Dendritic cell treated with granulocyte-macrophage colony-stimulating factor and Interleukin-4, amounts not matched to agents 40 ng/mL and 50 ng/mL, for 4 days (primary cell): Measurements from ENCODE around the gene TECPR2.

Experiments
- H3K27ac Mint-ChIP-seq: one replicate; pipeline ENCODE4 v1.8.0; 2022; ENCODE audit warnings: mild to moderate bottlenecking, mixed read lengths
- H3K27me3 Mint-ChIP-seq: one replicate; pipeline ENCODE4 v1.8.0; 2022; ENCODE audit warnings: mild to moderate bottlenecking, mixed read lengths
- H3K36me3 Mint-ChIP-seq: one replicate; pipeline ENCODE4 v1.8.0; 2022; ENCODE audit warnings: low read depth, mixed read lengths
- H3K4me1 Mint-ChIP-seq: one replicate; pipeline ENCODE4 v1.8.0; 2022; ENCODE audit warnings: low read depth, mixed read lengths
- H3K4me3 Mint-ChIP-seq: one replicate; pipeline ENCODE4 v1.8.0; 2022; ENCODE audit warnings: mild to moderate bottlenecking, moderate library complexity, mixed read lengths
- H3K9me3 Mint-ChIP-seq: one replicate; pipeline ENCODE4 v1.8.0; 2022; ENCODE audit warnings: mixed read lengths
- intact Hi-C: fragments of 100-400 bp; cut with micrococcal nuclease; formaldehyde crosslinking; loops from one replicate; pipeline ENCODE4 v1.15.0; 2022

The TECPR2 gene

DNA sequence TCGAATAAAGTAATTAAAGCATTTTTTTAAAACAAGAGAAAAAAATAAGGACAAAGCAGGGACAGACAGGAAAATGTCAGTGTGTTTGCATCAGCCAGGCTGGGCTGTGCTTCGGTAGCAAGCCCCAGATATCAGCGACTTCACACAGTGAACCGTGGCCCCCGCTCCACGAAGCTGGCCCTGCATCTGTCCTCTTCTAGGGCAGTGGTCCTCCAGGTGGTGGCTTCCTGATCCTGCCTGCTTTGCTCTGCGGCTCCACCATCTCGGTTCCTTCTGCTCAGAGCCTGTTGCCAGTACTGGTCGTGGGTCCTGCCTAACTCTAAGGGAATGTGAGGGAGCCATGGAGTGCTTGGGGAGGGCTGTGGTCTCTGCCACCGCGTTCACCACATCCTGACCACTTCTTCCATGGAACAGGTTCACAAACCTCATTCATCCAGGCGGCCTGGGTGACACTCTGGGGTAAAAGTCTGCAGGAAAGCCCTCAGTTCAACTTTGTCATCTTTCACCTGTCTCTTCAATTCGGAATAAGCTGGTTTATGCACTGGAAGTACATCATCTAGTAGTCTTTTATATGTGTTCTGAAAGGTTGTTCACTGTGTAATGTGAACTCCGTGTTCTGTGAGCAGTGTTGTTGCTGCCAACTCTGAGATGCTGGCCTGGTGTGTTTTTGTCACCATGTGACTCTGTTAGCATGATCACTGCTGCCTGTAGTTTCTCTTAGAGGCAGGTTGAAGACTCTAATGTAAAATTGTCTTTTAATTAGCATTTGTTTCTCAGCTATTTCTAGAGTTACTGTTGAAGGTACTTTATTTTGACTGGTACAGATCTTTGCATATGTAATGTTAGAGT is 99.0 kb downstream of the TECPR2 start:
- intact Hi-C loops, result no loop called here
- H3K4me3 Mint-ChIP-seq, result no peak overlapping the region
- no peak overlapping the region for H3K27ac Mint-ChIP-seq
- peaks cover 4% of the 10 kb centered on the region for H3K4me1 Mint-ChIP-seq
- peaks cover 81% of the 10 kb centered on the region for H3K36me3 Mint-ChIP-seq
- H3K27me3 Mint-ChIP-seq, result no peaks in the 10 kb centered on the region
- no peaks in the 10 kb centered on the region for H3K9me3 Mint-ChIP-seq

GRCh38 chr14:102462391-102462790 is 99.7 kb downstream of the TECPR2 start:
- Mint-ChIP-seq H3K4me3 (no peak overlapping the region), H3K9me3 (no peaks in the 10 kb centered on the region), H3K27ac (no peak overlapping the region), H3K27me3 (no peaks in the 10 kb centered on the region), H3K36me3 (peaks cover 81% of the 10 kb centered on the region), H3K4me1 (peaks cover 5% of the 10 kb centered on the region)
- intact Hi-C loops, result no loop called here

DNA sequence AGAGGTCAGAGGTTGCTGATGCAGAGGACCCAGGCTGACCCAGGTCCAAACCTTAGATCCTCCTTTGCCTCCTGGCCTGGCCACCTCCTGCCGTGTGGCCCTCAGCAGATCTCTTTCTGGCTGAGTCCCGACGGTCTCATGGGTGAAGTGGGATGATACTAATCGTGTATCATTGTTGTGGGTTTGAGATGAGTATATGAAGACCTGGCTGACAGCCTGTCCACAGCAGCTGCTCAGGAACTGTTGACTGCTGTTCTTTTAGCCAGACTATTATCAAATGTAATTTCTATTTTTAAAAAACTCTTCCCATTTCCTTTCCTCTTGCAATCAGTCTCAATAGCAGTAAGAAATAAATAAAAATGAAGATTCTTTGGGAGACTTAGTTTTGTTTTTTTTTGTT is 101.3 kb downstream of the TECPR2 start:
- Mint-ChIP-seq H3K36me3 (peaks cover 82% of the 10 kb centered on the region), H3K27me3 (no peaks in the 10 kb centered on the region), H3K9me3 (no peaks in the 10 kb centered on the region), H3K4me1 (peaks cover 5% of the 10 kb centered on the region), H3K27ac (no peak overlapping the region), H3K4me3 (no peak overlapping the region)
- intact Hi-C loops, result no loop called here

GRCh38 chr14:102464846-102465341 is 102.2 kb downstream of the TECPR2 start:
- Mint-ChIP-seq H3K4me3 (no peak overlapping the region), H3K27ac (no peak overlapping the region), H3K9me3 (no peaks in the 10 kb centered on the region), H3K4me1 (peaks cover 5% of the 10 kb centered on the region), H3K27me3 (no peaks in the 10 kb centered on the region), H3K36me3 (peaks cover 82% of the 10 kb centered on the region)
- intact Hi-C loops, result no loop called here

DNA sequence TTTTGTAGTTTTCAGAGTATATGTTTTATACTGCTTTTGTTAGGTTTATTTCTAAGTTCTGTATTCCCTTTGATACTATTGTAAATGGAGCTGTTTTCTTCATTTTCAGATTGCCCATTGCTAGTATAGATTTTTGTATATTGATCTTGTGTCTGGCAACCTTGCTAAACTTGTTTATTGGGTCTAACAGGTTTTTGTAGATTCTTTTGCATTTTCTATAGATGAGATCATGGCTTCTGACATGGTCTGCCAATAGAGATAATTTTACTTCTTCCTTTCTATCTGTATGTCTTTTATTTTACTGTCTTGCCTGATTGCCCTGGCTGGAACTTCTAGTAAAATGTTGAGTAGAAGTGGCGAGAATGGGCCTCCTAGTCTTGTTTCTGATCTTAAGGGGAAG is 106.5 kb downstream of the TECPR2 start:
- Mint-ChIP-seq H3K4me1 (peaks cover 5% of the 10 kb centered on the region), H3K9me3 (no peaks in the 10 kb centered on the region), H3K27me3 (no peaks in the 10 kb centered on the region), H3K4me3 (no peak overlapping the region), H3K27ac (no peak overlapping the region), H3K36me3 (peaks cover 84% of the 10 kb centered on the region)
- intact Hi-C loops, result no loop called here

DNA sequence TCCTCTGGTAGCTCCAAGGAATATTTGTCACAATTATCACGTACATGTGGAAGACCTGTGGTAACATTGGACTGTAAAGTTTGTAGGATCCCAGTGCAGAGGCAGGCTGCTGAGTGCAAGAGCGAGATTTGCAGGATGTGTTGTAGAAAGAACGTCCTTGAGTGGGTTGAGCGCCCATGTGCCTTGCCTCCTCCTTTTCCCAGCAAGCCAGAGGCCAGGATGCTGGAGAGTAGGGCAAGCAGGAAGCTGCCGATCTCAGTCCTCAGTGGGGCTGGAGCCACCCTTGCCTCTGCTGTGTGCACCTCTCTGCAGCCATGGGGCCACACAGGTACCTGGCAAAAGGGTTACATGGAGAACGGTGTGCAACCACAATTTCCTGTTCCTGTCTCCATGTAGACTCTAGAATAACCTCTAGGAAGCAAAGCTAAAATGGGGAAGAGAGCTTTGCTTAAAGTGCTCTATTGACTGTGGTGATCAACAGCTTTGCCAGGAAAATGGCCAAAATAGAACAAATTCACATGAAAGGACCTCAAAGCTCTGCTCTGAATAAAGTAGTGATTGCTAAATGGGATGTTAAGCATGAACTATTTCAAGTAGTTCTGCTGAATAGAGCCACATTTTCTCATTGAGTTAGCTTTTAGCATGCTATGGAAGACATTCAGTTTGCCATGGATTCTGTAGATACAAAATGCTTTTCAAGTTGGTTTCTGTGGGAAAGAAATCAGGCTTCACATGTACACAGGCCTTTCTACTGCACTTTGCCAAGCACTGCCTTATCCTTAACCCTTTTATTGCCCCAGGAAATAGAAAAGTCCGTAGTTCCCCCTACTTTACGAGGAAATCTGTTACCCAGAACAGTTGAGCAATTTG is 109.4 kb downstream of the TECPR2 start:
- Mint-ChIP-seq H3K9me3 (no peaks in the 10 kb centered on the region), H3K27me3 (no peaks in the 10 kb centered on the region), H3K36me3 (peaks cover 75% of the 10 kb centered on the region), H3K4me1 (no peaks in the 10 kb centered on the region), H3K27ac (no peak overlapping the region), H3K4me3 (no peak overlapping the region)
- intact Hi-C loops, result no loop called here

DNA sequence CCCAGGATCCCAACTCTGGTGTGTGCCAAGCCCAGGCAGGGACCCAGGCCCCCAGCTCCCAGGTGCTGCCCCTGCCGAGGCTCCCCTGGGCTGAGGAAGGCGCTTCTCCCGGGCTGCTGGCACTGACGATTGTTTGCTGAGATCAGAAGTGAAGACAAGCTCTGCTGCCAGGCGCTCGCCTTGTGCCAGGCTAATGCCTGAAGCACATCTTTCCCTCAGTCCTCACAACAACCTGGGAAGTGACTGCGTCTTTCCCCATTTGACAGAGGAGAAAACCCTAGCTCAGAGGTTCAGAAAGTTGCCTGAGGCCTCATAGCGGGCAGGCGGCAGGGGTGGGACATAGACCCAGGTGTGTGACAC is 110.0 kb downstream of the TECPR2 start:
- intact Hi-C loops, result no loop called here

GRCh38 chr14:102473559-102473958 is 110.8 kb downstream of the TECPR2 start:
- no peak overlapping the region for H3K4me3 Mint-ChIP-seq
- no peaks in the 10 kb centered on the region for H3K27me3 Mint-ChIP-seq
- no peaks in the 10 kb centered on the region for H3K9me3 Mint-ChIP-seq
- H3K27ac Mint-ChIP-seq, result no peak overlapping the region
- intact Hi-C loops, result no loop called here
- H3K36me3 Mint-ChIP-seq, result peaks cover 62% of the 10 kb centered on the region
- no peaks in the 10 kb centered on the region for H3K4me1 Mint-ChIP-seq

More for the DNA sequence above, 110.0 kb downstream of the TECPR2 start:
- Mint-ChIP-seq H3K27me3 (no peaks in the 10 kb centered on the region), H3K27ac (no peak overlapping the region), H3K4me3 (no peak overlapping the region), H3K36me3 (peaks cover 69% of the 10 kb centered on the region), H3K4me1 (no peaks in the 10 kb centered on the region), H3K9me3 (no peaks in the 10 kb centered on the region)

GRCh38 chr14:102474934-102475333 is 112.2 kb downstream of the TECPR2 start:
- Mint-ChIP-seq H3K36me3 (peaks cover 48% of the 10 kb centered on the region), H3K27ac (no peak overlapping the region), H3K9me3 (no peaks in the 10 kb centered on the region), H3K4me1 (peaks cover 10% of the 10 kb centered on the region), H3K27me3 (no peaks in the 10 kb centered on the region), H3K4me3 (no peak overlapping the region)
- intact Hi-C loops, result no loop called here

- intact Hi-C loops, result no loop called here
- no peak overlapping the region for H3K27ac Mint-ChIP-seq
- H3K9me3 Mint-ChIP-seq, result peaks cover 8% of the 10 kb centered on the region
- peaks cover 34% of the 10 kb centered on the region for H3K36me3 Mint-ChIP-seq
- no peaks in the 10 kb centered on the region for H3K27me3 Mint-ChIP-seq
- no peak overlapping the region for H3K4me3 Mint-ChIP-seq
- H3K4me1 Mint-ChIP-seq, result peaks cover 10% of the 10 kb centered on the region
These were observed 116.4 kb downstream of the TECPR2 start for GRCh38 chr14:102479107-102479506.

DNA sequence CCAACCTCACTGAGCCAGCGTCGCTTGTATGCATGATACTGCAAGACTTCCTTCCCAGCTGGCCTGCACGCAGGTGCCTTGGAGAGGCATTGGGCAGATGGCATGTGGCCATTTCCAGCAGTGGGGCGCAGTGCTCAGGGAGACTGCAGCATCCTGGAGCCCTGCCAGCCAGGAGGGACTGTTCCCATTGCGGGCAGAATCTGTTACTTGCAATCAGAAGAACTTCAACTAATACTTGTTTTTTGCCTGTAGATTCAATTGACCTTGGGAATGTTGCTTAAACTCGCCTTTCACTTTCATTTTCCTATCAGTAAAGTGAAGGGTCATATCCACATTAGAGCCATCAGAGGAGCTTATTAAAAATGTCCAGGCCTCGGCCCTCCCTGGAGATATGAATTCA is 117.0 kb downstream of the TECPR2 start:
- H3K27me3 Mint-ChIP-seq, result no peaks in the 10 kb centered on the region
- peaks cover 10% of the 10 kb centered on the region for H3K4me1 Mint-ChIP-seq
- no peak overlapping the region for H3K27ac Mint-ChIP-seq
- H3K9me3 Mint-ChIP-seq, result peaks cover 8% of the 10 kb centered on the region
- H3K4me3 Mint-ChIP-seq, result no peak overlapping the region
- peaks cover 33% of the 10 kb centered on the region for H3K36me3 Mint-ChIP-seq
- intact Hi-C loops, result no loop called here

DNA sequence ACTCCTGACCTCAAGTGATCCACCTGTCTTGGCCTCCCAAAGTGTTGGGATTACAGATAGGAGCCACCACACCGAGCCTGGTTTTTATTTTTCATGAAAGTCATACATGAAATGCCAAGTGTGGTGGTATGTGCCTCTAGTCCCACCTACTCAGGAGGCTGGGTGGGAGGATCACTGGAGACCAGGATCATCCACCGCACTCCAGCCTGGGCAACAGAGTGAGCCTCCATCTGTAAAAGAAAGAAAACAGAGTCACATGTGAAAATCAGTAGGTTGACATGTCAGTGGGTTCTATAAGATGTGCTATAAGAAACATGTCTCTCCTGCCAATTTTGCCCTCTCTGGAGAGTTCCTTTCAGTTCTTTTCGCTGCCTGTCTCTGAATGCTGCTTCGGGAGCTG is 118.6 kb downstream of the TECPR2 start:
- Mint-ChIP-seq H3K9me3 (peaks cover 8% of the 10 kb centered on the region), H3K36me3 (peaks cover 24% of the 10 kb centered on the region), H3K27me3 (no peaks in the 10 kb centered on the region), H3K27ac (no peak overlapping the region), H3K4me1 (peaks cover 10% of the 10 kb centered on the region), H3K4me3 (no peak overlapping the region)
- intact Hi-C loops, result no loop called here

- intact Hi-C loops, result no loop called here
- H3K27me3 Mint-ChIP-seq, result no peaks in the 10 kb centered on the region
- no peak overlapping the region for H3K4me3 Mint-ChIP-seq
- peaks cover 10% of the 10 kb centered on the region for H3K4me1 Mint-ChIP-seq
- no peak overlapping the region for H3K27ac Mint-ChIP-seq
- peaks cover 26% of the 10 kb centered on the region for H3K36me3 Mint-ChIP-seq
- H3K9me3 Mint-ChIP-seq, result peaks cover 8% of the 10 kb centered on the region
These were observed 119.1 kb downstream of the TECPR2 start for GRCh38 chr14:102481791-102482238.

DNA sequence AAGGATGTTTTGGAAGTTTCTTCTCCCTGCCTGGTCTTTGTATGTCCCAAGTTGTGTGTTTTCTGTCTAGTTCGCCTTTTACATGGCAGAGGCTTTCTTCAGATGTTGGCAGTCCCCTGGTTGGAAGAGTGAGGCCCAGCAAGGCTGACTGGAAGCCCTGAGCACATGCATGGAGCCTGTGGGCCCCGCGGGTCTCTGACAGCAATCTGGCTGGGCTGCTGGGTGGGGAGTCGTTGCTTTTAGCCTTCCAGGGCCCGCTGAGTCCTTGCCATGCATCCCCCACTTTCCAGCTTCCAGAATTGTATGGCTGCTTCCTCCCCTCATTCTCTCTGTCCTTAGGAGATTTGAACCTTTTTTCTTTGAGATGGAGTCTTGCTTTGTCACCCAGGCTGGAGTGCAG is 121.6 kb downstream of the TECPR2 start:
- H3K27ac Mint-ChIP-seq, result no peak overlapping the region
- H3K9me3 Mint-ChIP-seq, result peaks cover 8% of the 10 kb centered on the region
- intact Hi-C loops, result no loop called here
- H3K4me1 Mint-ChIP-seq, result peaks cover 5% of the 10 kb centered on the region
- peaks cover 28% of the 10 kb centered on the region for H3K36me3 Mint-ChIP-seq
- no peaks in the 10 kb centered on the region for H3K27me3 Mint-ChIP-seq
- H3K4me3 Mint-ChIP-seq, result no peak overlapping the region
